Measurements from ENCODE around the gene GRIPAP1.

The GRIPAP1 gene

GRCh38 chrX:48960291-48960690 lies 41.8 kb downstream of the GRIPAP1 start:
- Histone ChIP-seq H3K4me1 (ENCODE audit: control insufficient read depth, insufficient read depth, low read length) (peaks cover 14% of the 10 kb centered on the region; the same call in 1 of the 2 replicates), H3K36me3 (ENCODE audit: control insufficient read depth, insufficient read depth, low read length) (peaks cover 13% of the 10 kb centered on the region), H3K27ac (ENCODE audit: low read depth, low read length) (no peak overlapping the region), H3K4me3 (ENCODE audit: low read depth, low read length) (no peak overlapping the region), H3K9me3 (ENCODE audit: control insufficient read depth, insufficient read depth, low read depth, low read length) (peaks cover 21% of the 10 kb centered on the region; the same call in 1 of the 2 replicates), H3K27me3 (ENCODE audit: control insufficient read depth, insufficient read depth, low read length) (no peaks in the 10 kb centered on the region), H3K9ac (ENCODE audit: low read length) (no peak overlapping the region)

- H3K4me1 ChIP-seq (ENCODE audit: control insufficient read depth, insufficient read depth, low read length) = peaks cover 14% of the 10 kb centered on the region; the same call in 1 of the 2 replicates
- H3K4me3 ChIP-seq (ENCODE audit: low read depth, low read length) = peak overlapping the region; percentile 84
- no peaks in the 10 kb centered on the region for H3K27me3 ChIP-seq (ENCODE audit: control insufficient read depth, insufficient read depth, low read length)
- peaks cover 25% of the 10 kb centered on the region; the same call in 1 of the 2 replicates for H3K9me3 ChIP-seq (ENCODE audit: control insufficient read depth, insufficient read depth, low read depth, low read length)
- H3K27ac ChIP-seq (ENCODE audit: low read depth, low read length) = peak overlapping the region; percentile 62; the same call in 1 of the 2 replicates
- peak overlapping the region; percentile 74 for H3K9ac ChIP-seq (ENCODE audit: low read length)
- H3K36me3 ChIP-seq (ENCODE audit: control insufficient read depth, insufficient read depth, low read length) = peaks cover 25% of the 10 kb centered on the region
Measured at GRCh38 chrX:48958635-48959094, 43.4 kb downstream of the GRIPAP1 start.

GRCh38 chrX:48957827-48958634 lies 44.0 kb downstream of the GRIPAP1 start:
- Histone ChIP-seq H3K4me3 (ENCODE audit: low read depth, low read length) (peak overlapping the region; percentile 84), H3K9me3 (ENCODE audit: control insufficient read depth, insufficient read depth, low read depth, low read length) (peaks cover 25% of the 10 kb centered on the region; the same call in 1 of the 2 replicates), H3K9ac (ENCODE audit: low read length) (peak overlapping the region; percentile 96), H3K27ac (ENCODE audit: low read depth, low read length) (peak overlapping the region; percentile 80), H3K27me3 (ENCODE audit: control insufficient read depth, insufficient read depth, low read length) (no peaks in the 10 kb centered on the region), H3K4me1 (ENCODE audit: control insufficient read depth, insufficient read depth, low read length) (peaks cover 14% of the 10 kb centered on the region; the same call in 1 of the 2 replicates), H3K36me3 (ENCODE audit: control insufficient read depth, insufficient read depth, low read length) (peaks cover 28% of the 10 kb centered on the region)

- Histone ChIP-seq H3K4me3 (ENCODE audit: low read depth, low read length) (peak within 1 kb of the TSS; percentile 84), H3K9me3 (ENCODE audit: control insufficient read depth, insufficient read depth, low read depth, low read length) (peaks cover 23% of the 10 kb centered on the region; the same call in 1 of the 2 replicates), H3K36me3 (ENCODE audit: control insufficient read depth, insufficient read depth, low read length) (peaks cover 32% of the 10 kb centered on the region), H3K27ac (ENCODE audit: low read depth, low read length) (peak within 1 kb of the TSS; percentile 80), H3K27me3 (ENCODE audit: control insufficient read depth, insufficient read depth, low read length) (no peaks in the 10 kb centered on the region), H3K4me1 (ENCODE audit: control insufficient read depth, insufficient read depth, low read length) (peaks cover 14% of the 10 kb centered on the region; the same call in 1 of the 2 replicates), H3K9ac (ENCODE audit: low read length) (peak within 1 kb of the TSS; percentile 96)
Measured at GRCh38 chrX:48957477-48957826, 44.6 kb downstream of the GRIPAP1 start, which contains the start of gene OTUD5. TSS of gene OTUD5 (minus strand) at chrX:48957607. CDS start at chrX:48957570, 37 bp downstream.

GRCh38 chrX:48956728-48957414 lies 45.2 kb downstream of the GRIPAP1 start:
- H3K4me1 ChIP-seq (ENCODE audit: control insufficient read depth, insufficient read depth, low read length) = peaks cover 9% of the 10 kb centered on the region; the same call in 1 of the 2 replicates
- peak overlapping the region; percentile 80; the same call in 1 of the 2 replicates for H3K27ac ChIP-seq (ENCODE audit: low read depth, low read length)
- peak overlapping the region; percentile 96 for H3K9ac ChIP-seq (ENCODE audit: low read length)
- no peaks in the 10 kb centered on the region for H3K27me3 ChIP-seq (ENCODE audit: control insufficient read depth, insufficient read depth, low read length)
- H3K9me3 ChIP-seq (ENCODE audit: control insufficient read depth, insufficient read depth, low read depth, low read length) = peaks cover 18% of the 10 kb centered on the region; the same call in 1 of the 2 replicates
- H3K4me3 ChIP-seq (ENCODE audit: low read depth, low read length) = peak overlapping the region; percentile 84
- peaks cover 34% of the 10 kb centered on the region for H3K36me3 ChIP-seq (ENCODE audit: control insufficient read depth, insufficient read depth, low read length)

- H3K27me3 ChIP-seq (ENCODE audit: control insufficient read depth, insufficient read depth, low read length) = no peaks in the 10 kb centered on the region
- H3K36me3 ChIP-seq (ENCODE audit: control insufficient read depth, insufficient read depth, low read length) = peaks cover 24% of the 10 kb centered on the region
- peaks cover 10% of the 10 kb centered on the region; the same call in 1 of the 2 replicates for H3K9me3 ChIP-seq (ENCODE audit: control insufficient read depth, insufficient read depth, low read depth, low read length)
- H3K4me1 ChIP-seq (ENCODE audit: control insufficient read depth, insufficient read depth, low read length) = no peaks in the 10 kb centered on the region
- H3K9ac ChIP-seq (ENCODE audit: low read length) = no peak overlapping the region
- H3K4me3 ChIP-seq (ENCODE audit: low read depth, low read length) = no peak overlapping the region
- H3K27ac ChIP-seq (ENCODE audit: low read depth, low read length) = no peak overlapping the region
Measured at GRCh38 chrX:48948589-48948988, 53.5 kb downstream of the GRIPAP1 start.

GRCh38 chrX:48945517-48946348 lies 56.3 kb downstream of the GRIPAP1 start:
- peaks cover 27% of the 10 kb centered on the region for H3K36me3 ChIP-seq (ENCODE audit: control insufficient read depth, insufficient read depth, low read length)
- H3K9ac ChIP-seq (ENCODE audit: low read length) = no peak overlapping the region
- peaks cover 10% of the 10 kb centered on the region; the same call in 1 of the 2 replicates for H3K9me3 ChIP-seq (ENCODE audit: control insufficient read depth, insufficient read depth, low read depth, low read length)
- H3K27me3 ChIP-seq (ENCODE audit: control insufficient read depth, insufficient read depth, low read length) = no peaks in the 10 kb centered on the region
- H3K4me3 ChIP-seq (ENCODE audit: low read depth, low read length) = no peak overlapping the region
- no peak overlapping the region for H3K27ac ChIP-seq (ENCODE audit: low read depth, low read length)
- H3K4me1 ChIP-seq (ENCODE audit: control insufficient read depth, insufficient read depth, low read length) = peaks cover 9% of the 10 kb centered on the region; the same call in 1 of the 2 replicates

- H3K4me3 ChIP-seq (ENCODE audit: low read depth, low read length) = no peak overlapping the region
- H3K27me3 ChIP-seq (ENCODE audit: control insufficient read depth, insufficient read depth, low read length) = no peaks in the 10 kb centered on the region
- H3K9ac ChIP-seq (ENCODE audit: low read length) = no peak overlapping the region
- no peak overlapping the region for H3K27ac ChIP-seq (ENCODE audit: low read depth, low read length)
- H3K9me3 ChIP-seq (ENCODE audit: control insufficient read depth, insufficient read depth, low read depth, low read length) = peaks cover 5% of the 10 kb centered on the region; the same call in 1 of the 2 replicates
- peaks cover 13% of the 10 kb centered on the region; the same call in 1 of the 2 replicates for H3K4me1 ChIP-seq (ENCODE audit: control insufficient read depth, insufficient read depth, low read length)
- peaks cover 44% of the 10 kb centered on the region for H3K36me3 ChIP-seq (ENCODE audit: control insufficient read depth, insufficient read depth, low read length)
Measured at GRCh38 chrX:48942895-48943294, 59.2 kb downstream of the GRIPAP1 start.

GRCh38 chrX:48940404-48940955 lies 61.6 kb downstream of the GRIPAP1 start:
- Histone ChIP-seq H3K4me1 (ENCODE audit: control insufficient read depth, insufficient read depth, low read length) (peaks cover 32% of the 10 kb centered on the region), H3K9ac (ENCODE audit: low read length) (no peak overlapping the region), H3K27ac (ENCODE audit: low read depth, low read length) (no peak overlapping the region), H3K4me3 (ENCODE audit: low read depth, low read length) (no peak overlapping the region), H3K36me3 (ENCODE audit: control insufficient read depth, insufficient read depth, low read length) (peaks cover 51% of the 10 kb centered on the region), H3K9me3 (ENCODE audit: control insufficient read depth, insufficient read depth, low read depth, low read length) (no peaks in the 10 kb centered on the region; the same call in 1 of the 2 replicates), H3K27me3 (ENCODE audit: control insufficient read depth, insufficient read depth, low read length) (no peaks in the 10 kb centered on the region)
